ENCODE results near the gene ST3GAL3. TPM values are rescaled to one million over a fixed set of nuclear protein-coding genes. Genes with fewer than 3 reads are reported as not detected.

ST3GAL3 gene
- polyA plus RNA-seq, 1 donor (not counting 4 experiments of a cell fraction or from before 2014, with no cell fraction given): 10.0 TPM

DNA sequence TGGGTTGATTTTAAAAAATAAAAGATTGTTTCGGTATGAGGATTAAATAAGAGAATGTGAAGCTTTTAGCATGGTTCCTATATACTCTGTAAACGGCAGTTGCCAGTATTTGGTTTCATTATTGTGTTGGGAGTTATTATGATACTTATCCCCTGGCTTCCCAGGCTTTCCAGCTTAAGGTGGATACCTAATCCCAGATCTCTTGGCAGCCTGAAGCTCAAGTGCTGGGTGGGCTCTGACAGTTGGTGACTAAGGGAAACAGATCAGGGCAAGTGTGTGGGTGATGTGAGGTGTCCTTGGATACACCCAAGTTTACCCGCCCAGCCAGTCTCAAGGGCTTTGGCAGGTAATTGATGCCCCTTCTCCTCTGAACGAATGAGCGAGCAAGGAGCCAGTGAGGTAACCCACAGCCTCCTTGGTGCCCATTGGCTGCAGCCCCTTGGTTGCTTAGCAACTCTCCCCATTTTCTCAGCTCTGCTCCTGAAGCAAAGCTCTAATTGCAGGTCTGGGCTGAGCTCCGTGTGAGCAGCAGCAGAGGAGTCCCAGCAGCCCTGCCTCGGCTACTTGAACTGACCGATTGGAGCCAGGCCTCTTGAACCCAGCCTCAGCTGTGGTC, 245.5 kb downstream of the ST3GAL3 start:
- Histone ChIP-seq H4K20me1 (ENCODE audit: control insufficient read depth, extremely low read depth, insufficient read depth, low read length) (peaks cover 5% of the 10 kb centered on the region), H3K27ac (ENCODE audit: control insufficient read depth, insufficient read depth, low read length) (no peak overlapping the region), H3K9ac (ENCODE audit: control insufficient read depth, extremely low read depth, insufficient read depth, low read length) (no peak overlapping the region), H3K4me3 (ENCODE audit: control insufficient read depth in 2 of 3, extremely low read depth in 1 of 3, insufficient read depth in 2 of 3, low read depth in 1 of 3, low read length in 3 of 3) (no peak overlapping the region), H3K79me2 (ENCODE audit: control insufficient read depth, insufficient read depth, low read length) (peaks cover 57% of the 10 kb centered on the region), H3K4me2 (ENCODE audit: control insufficient read depth, extremely low read depth, insufficient read depth, low read depth, low read length) (no peak overlapping the region), H3K36me3 (ENCODE audit: control insufficient read depth in 2 of 2, extremely low read depth in 1 of 2, insufficient read depth in 2 of 2, low read length in 2 of 2) (peaks cover 25 to 32% of the 10 kb centered on the region in 2 experiments), H3K9me1 (ENCODE audit: control insufficient read depth, extremely low read depth, insufficient read depth, low read length) (peaks cover 4% of the 10 kb centered on the region), H3K9me3 (ENCODE audit: control insufficient read depth, low read depth, low read length) (no peaks in the 10 kb centered on the region), H3K27me3 (ENCODE audit: control insufficient read depth, extremely low read depth, insufficient read depth, low read length) (no peaks in the 10 kb centered on the region), H2AFZ (ENCODE audit: control insufficient read depth, low read length) (no peak overlapping the region), H3K4me1 (ENCODE audit: control insufficient read depth, extremely low read depth, insufficient read depth, low read length) (peaks cover 14% of the 10 kb centered on the region)
- dilution Hi-C loops (cut with MboI; ENCODE audit: extremely low pct_ligation_motif_present, low sequenced_read_pairs): no loop called here
- FAIRE-seq: no peak
- DNase-seq (ENCODE audit: low read depth, low spot score): no peak
- TF ChIP-seq EZH2 (IDR thresholded peaks at IDR 0.05; ENCODE audit: low read length): no peak
- TF ChIP-seq, protein P1, sequence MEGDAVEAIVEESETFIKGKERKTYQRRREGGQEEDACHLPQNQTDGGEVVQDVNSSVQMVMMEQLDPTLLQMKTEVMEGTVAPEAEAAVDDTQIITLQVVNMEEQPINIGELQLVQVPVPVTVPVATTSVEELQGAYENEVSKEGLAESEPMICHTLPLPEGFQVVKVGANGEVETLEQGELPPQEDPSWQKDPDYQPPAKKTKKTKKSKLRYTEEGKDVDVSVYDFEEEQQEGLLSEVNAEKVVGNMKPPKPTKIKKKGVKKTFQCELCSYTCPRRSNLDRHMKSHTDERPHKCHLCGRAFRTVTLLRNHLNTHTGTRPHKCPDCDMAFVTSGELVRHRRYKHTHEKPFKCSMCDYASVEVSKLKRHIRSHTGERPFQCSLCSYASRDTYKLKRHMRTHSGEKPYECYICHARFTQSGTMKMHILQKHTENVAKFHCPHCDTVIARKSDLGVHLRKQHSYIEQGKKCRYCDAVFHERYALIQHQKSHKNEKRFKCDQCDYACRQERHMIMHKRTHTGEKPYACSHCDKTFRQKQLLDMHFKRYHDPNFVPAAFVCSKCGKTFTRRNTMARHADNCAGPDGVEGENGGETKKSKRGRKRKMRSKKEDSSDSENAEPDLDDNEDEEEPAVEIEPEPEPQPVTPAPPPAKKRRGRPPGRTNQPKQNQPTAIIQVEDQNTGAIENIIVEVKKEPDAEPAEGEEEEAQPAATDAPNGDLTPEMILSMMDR (optimal IDR thresholded peaks at IDR 0.05 in 1 of 3, IDR thresholded peaks at IDR 0.05 in 1 of 3, conservative IDR thresholded peaks at IDR 0.05 in 1 of 3; ENCODE audit: extremely low read depth in 1 of 3, insufficient read depth in 2 of 3, low read length in 3 of 3): no peak

DNA sequence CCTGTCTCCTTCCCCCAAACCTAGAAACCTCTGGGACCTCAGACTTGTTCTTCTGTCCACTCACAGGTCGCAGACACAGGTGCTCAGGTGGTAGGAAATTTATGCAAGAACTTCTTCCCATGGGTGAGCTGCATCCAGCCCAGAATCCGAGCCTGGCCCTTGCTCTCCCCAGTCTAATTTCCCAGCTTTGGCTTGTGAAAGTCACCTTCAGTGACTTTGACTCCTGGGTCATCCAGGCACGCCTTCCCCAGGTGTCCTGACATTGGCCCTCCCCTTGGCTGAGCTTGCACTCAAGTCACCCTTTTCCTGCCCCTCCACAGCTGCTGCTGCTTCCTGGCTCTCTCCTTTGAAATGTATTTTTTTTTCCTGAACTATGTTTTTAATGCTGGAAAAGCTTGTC, 246.0 kb downstream of the ST3GAL3 start:
- no peak overlapping the region for H3K27ac ChIP-seq (ENCODE audit: control insufficient read depth, insufficient read depth, low read length)
- H3K4me3 ChIP-seq (ENCODE audit: control insufficient read depth in 2 of 3, extremely low read depth in 1 of 3, insufficient read depth in 2 of 3, low read depth in 1 of 3, low read length in 3 of 3): no peak overlapping the region
- no peaks in the 10 kb centered on the region for H3K9me3 ChIP-seq (ENCODE audit: control insufficient read depth, low read depth, low read length)
- H3K36me3 ChIP-seq (ENCODE audit: control insufficient read depth in 2 of 2, extremely low read depth in 1 of 2, insufficient read depth in 2 of 2, low read length in 2 of 2): peaks cover 27 to 38% of the 10 kb centered on the region in 2 experiments
- dilution Hi-C loops (cut with MboI; ENCODE audit: extremely low pct_ligation_motif_present, low sequenced_read_pairs): no loop called here
- peaks cover 51% of the 10 kb centered on the region for H3K79me2 ChIP-seq (ENCODE audit: control insufficient read depth, insufficient read depth, low read length)
- H3K27me3 ChIP-seq (ENCODE audit: control insufficient read depth, extremely low read depth, insufficient read depth, low read length): no peaks in the 10 kb centered on the region
- no peak for TF ChIP-seq EZH2 (IDR thresholded peaks at IDR 0.05; ENCODE audit: low read length)
- TF ChIP-seq, protein P1 (optimal IDR thresholded peaks at IDR 0.05 in 1 of 3, IDR thresholded peaks at IDR 0.05 in 1 of 3, conservative IDR thresholded peaks at IDR 0.05 in 1 of 3; ENCODE audit: extremely low read depth in 1 of 3, insufficient read depth in 2 of 3, low read length in 3 of 3): no peak
- H3K4me1 ChIP-seq (ENCODE audit: control insufficient read depth, extremely low read depth, insufficient read depth, low read length): peaks cover 9% of the 10 kb centered on the region
- no peak for FAIRE-seq
- no peak overlapping the region for H3K4me2 ChIP-seq (ENCODE audit: control insufficient read depth, extremely low read depth, insufficient read depth, low read depth, low read length)
- H3K9ac ChIP-seq (ENCODE audit: control insufficient read depth, extremely low read depth, insufficient read depth, low read length): no peak overlapping the region
- H4K20me1 ChIP-seq (ENCODE audit: control insufficient read depth, extremely low read depth, insufficient read depth, low read length): peaks cover 5% of the 10 kb centered on the region
- H3K9me1 ChIP-seq (ENCODE audit: control insufficient read depth, extremely low read depth, insufficient read depth, low read length): peaks cover 4% of the 10 kb centered on the region
- H2AFZ ChIP-seq (ENCODE audit: control insufficient read depth, low read length): no peak overlapping the region
- DNase-seq (ENCODE audit: low read depth, low spot score): no peak

All from keratinocyte (primary cell).